GM12872 (cell line): ENCODE data around the gene RTN3.

Experiments
- TF ChIP-seq, protein P1 (sequence below): IDR thresholded peaks from 3 replicates; pipeline ENCODE4 v1.5.1; 2011; ENCODE audit warnings: low read depth, mild to moderate bottlenecking, low read length, moderate library complexity; ENCODE audit not compliant: insufficient read depth

The RTN3 gene, protein sequence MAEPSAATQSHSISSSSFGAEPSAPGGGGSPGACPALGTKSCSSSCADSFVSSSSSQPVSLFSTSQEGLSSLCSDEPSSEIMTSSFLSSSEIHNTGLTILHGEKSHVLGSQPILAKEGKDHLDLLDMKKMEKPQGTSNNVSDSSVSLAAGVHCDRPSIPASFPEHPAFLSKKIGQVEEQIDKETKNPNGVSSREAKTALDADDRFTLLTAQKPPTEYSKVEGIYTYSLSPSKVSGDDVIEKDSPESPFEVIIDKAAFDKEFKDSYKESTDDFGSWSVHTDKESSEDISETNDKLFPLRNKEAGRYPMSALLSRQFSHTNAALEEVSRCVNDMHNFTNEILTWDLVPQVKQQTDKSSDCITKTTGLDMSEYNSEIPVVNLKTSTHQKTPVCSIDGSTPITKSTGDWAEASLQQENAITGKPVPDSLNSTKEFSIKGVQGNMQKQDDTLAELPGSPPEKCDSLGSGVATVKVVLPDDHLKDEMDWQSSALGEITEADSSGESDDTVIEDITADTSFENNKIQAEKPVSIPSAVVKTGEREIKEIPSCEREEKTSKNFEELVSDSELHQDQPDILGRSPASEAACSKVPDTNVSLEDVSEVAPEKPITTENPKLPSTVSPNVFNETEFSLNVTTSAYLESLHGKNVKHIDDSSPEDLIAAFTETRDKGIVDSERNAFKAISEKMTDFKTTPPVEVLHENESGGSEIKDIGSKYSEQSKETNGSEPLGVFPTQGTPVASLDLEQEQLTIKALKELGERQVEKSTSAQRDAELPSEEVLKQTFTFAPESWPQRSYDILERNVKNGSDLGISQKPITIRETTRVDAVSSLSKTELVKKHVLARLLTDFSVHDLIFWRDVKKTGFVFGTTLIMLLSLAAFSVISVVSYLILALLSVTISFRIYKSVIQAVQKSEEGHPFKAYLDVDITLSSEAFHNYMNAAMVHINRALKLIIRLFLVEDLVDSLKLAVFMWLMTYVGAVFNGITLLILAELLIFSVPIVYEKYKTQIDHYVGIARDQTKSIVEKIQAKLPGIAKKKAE

DNA sequence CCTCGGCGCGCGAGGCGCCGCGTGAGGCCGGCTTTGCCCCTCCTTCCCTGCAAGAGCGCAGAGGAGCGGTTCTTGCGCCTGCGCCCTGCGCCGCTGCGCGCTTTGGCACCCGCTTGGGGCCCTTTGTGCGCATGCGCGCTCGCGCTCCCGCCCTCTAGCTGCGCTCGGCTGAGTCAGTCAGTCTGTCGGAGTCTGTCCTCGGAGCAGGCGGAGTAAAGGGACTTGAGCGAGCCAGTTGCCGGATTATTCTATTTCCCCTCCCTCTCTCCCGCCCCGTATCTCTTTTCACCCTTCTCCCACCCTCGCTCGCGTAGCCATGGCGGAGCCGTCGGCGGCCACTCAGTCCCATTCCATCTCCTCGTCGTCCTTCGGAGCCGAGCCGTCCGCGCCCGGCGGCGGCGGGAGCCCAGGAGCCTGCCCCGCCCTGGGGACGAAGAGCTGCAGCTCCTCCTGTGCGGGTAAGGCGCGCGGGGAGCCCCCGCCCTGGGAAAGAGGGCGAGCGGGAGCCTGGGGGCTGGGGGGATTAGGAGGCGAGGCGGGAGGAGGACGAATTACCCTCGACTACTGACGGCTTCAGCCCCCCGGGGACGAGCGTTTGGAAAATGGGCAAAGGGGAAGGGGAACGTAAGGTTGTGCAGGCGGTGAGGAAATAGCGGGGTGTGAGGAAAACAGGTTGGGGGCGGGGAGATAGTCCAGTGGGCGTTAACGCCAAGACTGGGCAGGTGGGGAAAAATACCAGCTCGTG lies at the start of gene RTN3:
Gene RTN3, plus strand, starts transcription at position 180 of the 745 bp plus-strand sequence. Its CDS starts 137 bp downstream, at position 317.
- TF ChIP-seq, protein P1, sequence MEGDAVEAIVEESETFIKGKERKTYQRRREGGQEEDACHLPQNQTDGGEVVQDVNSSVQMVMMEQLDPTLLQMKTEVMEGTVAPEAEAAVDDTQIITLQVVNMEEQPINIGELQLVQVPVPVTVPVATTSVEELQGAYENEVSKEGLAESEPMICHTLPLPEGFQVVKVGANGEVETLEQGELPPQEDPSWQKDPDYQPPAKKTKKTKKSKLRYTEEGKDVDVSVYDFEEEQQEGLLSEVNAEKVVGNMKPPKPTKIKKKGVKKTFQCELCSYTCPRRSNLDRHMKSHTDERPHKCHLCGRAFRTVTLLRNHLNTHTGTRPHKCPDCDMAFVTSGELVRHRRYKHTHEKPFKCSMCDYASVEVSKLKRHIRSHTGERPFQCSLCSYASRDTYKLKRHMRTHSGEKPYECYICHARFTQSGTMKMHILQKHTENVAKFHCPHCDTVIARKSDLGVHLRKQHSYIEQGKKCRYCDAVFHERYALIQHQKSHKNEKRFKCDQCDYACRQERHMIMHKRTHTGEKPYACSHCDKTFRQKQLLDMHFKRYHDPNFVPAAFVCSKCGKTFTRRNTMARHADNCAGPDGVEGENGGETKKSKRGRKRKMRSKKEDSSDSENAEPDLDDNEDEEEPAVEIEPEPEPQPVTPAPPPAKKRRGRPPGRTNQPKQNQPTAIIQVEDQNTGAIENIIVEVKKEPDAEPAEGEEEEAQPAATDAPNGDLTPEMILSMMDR = no peak; the same call in 2 of the 3 replicates

DNA sequence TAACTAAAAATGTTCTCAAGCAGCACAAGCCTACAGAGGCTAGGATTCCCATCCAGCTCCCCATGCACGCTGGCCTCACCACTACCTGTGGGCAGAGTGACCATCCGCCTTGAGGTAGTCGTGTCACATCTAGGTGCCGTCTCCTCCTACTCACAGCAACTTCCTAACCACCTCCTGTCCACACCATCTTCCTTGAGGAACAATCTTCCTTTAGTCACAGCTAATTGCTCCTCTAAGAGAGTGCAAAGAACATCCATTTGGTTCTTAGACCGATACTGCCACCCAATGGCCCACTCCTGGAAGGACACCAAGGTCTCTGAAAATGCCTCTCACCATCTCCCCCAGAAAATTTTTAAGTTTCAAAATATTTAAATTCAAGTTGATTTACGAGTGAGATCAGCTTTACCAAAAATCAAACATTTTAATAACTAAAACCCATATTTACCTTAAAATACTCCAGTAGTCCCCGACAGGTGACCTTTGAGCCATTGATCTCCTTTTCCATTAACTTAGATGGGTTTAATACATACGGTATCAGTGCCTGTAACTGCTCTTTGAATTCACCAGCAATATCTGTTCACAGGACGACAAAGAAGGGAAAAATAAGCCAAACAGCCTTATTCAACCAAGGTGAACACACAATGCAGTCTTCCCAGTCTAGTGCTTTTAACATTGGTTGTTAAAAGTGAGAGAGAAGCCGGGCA lies 45.4 kb upstream of the RTN3 start:
- TF ChIP-seq, protein P1 = peak; percentile 83

DNA sequence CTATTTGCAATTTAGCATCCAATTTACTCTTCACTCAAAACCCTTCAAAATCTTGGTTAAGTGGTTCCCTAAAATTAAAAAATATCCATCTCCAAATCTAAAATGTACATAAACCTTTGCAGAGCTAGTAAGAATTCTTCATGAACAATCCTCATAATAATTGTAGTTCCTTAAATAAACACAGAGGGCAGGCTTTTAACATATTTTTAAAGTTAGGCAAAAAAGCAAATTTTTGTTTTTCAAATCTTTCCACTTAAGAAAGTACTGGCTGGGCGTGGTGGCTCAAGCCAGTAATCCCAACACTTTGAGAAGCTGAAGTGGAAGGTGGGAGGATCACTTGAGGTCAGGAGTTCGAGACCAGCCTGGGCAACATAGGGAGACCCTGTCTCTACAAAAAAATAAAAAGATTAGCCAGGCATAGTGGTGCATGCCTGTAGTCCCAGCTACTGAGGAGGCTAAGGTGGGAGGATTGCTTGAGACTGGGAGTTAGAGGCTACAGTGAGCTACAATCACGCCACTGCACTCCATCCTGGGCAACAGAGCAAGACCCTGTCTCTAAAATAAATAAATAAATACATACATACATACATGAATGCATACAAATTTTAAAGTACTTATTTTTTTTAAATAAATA lies 42.0 kb upstream of the RTN3 start:
- TF ChIP-seq, protein P1 = peak; percentile 17; the same call in 1 of the 3 replicates

DNA sequence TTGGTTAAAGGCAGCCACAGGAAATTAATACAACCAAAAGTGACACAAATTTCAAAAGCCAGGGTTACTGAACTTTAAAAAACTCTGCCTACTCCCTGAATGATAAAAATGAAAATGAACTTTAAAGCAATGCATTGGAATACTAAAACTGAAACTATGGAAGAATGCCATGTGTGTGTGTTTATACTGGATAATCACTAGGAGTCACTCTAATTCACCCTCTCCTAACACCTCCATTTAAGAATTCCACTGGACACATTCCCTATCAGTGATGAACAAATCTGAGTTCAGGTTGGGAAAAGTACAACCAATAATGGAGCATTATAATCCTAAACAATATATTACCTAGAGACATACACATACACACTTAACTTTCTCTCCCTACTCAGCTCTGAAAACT lies 39.6 kb upstream of the RTN3 start:
- TF ChIP-seq, protein P1 = no peak

DNA sequence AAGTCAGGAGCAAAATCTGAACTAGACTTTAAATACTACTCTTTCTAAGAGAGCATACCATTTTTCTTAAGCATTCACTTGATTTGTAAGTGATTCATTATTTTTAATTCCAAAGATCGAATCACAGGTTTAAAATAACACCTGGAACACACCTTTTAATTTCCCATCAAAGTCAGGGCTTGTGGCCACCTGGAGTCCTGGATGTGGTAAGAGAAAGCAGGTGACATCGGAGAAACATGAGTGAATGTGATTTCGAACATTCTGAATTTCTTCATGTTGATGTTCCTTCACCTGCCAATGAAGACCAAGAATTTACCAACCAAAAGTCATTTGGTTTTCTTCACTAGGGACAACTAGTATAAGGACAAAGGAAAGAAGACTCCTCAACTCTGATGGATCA lies 38.1 kb upstream of the RTN3 start:
- TF ChIP-seq, protein P1 = no peak

DNA sequence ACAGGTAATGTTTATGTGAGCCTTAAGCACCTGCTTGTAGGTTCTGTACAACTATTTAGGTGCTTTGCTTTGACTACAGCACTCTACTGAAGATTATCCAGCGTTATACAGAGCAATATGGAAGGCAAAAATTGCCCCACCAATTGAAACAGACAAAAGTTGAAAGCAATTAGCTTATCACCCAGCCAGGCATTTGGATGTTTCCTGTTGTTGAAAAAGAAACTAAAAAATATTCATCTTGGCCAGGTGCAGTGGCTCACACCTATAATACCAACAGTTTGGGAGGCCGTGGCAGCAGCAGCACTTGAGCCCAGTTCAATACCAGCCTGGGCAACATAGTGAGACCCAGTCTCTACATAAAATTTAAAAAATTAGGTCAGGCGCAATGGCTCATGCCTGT lies 28.6 kb upstream of the RTN3 start:
- TF ChIP-seq, protein P1 = no peak
